HG03342 (cell line): ENCODE data around the gene MLLT11.
A peak's percentile ranks its signal among the peaks of the same experiment; 100 is the strongest.
"Not testable (repeated sequence)": the region's sequence is repeated elsewhere in the genome, so short reads cannot be mapped to it uniquely, and the experiment has no call there.

ENCODE experiments used
- ATAC-seq: cut with Tn5 transposase; IDR thresholded peaks from one replicate; pipeline ENCODE4 v1.9.1; 2021; ENCODE audit warnings: mild to moderate bottlenecking, moderate library complexity; ENCODE audit not compliant: unreplicated experiment

MLLT11 gene

GRCh38 chr1:151055581-151055980 lies 4.6 kb upstream of the MLLT11 start:
- ATAC-seq, result no peak

GRCh38 chr1:151056149-151056548 lies 4.0 kb upstream of the MLLT11 start:
- ATAC-seq, result no peak

GRCh38 chr1:151058692-151059091 lies 1.5 kb upstream of the MLLT11 start:
- ATAC-seq, result no peak

GRCh38 chr1:151059109-151060006 lies 839 bp upstream of the MLLT11 start, which contains the start of gene CDC42SE1:
TSS of gene CDC42SE1 (minus strand) at chr1:151059622. CDS start at chr1:151055730, 3,892 bp downstream.
- ATAC-seq, result peak; percentile 73

- no peak for ATAC-seq
Measured at GRCh38 chr1:151060657-151061421, 642 bp downstream of the MLLT11 start.

- no peak for ATAC-seq
Measured at GRCh38 chr1:151061704-151062103, 1.5 kb downstream of the MLLT11 start.

GRCh38 chr1:151062741-151063371 lies 2.7 kb downstream of the MLLT11 start:
- ATAC-seq, result no peak

GRCh38 chr1:151065089-151065645 lies 5.0 kb downstream of the MLLT11 start:
- no peak for ATAC-seq

- ATAC-seq, result no peak
Measured at GRCh38 chr1:151067185-151067584, 7.0 kb downstream of the MLLT11 start.

- no peak for ATAC-seq
Measured at GRCh38 chr1:151069103-151069486, 8.9 kb downstream of the MLLT11 start.

- peak; percentile 77 for ATAC-seq
Measured at GRCh38 chr1:151070474-151071276, 10.5 kb downstream of the MLLT11 start, which contains the start of gene GABPB2. TSS of gene GABPB2 (plus strand) at chr1:151070761. CDS start at chr1:151088190, 17,429 bp downstream.

- ATAC-seq, result no peak
Measured at GRCh38 chr1:151072224-151072623, 12.0 kb downstream of the MLLT11 start.

GRCh38 chr1:151085953-151086559 lies 25.9 kb downstream of the MLLT11 start:
- ATAC-seq, result no peak

- not testable (repeated sequence) for ATAC-seq
Measured at GRCh38 chr1:151097426-151097825, 37.2 kb downstream of the MLLT11 start.

GRCh38 chr1:151098126-151098525 lies 37.9 kb downstream of the MLLT11 start:
- no peak for ATAC-seq

GRCh38 chr1:151104630-151105029 lies 44.4 kb downstream of the MLLT11 start:
- ATAC-seq, result no peak

GRCh38 chr1:151106894-151107293 lies 46.7 kb downstream of the MLLT11 start:
- ATAC-seq, result no peak

- no peak for ATAC-seq
Measured at GRCh38 chr1:151108331-151108730, 48.1 kb downstream of the MLLT11 start.

- ATAC-seq, result no peak
Measured at GRCh38 chr1:151113877-151114276, 53.7 kb downstream of the MLLT11 start.
